Cerebellar cortex (tissue), 1 donor: ENCODE data around the gene ALX4.

Experiments used
- DNase-seq: peaks from one replicate; pipeline ENCODE4 v3.0.0-alpha.2; 2015; ENCODE audit warnings: low spot score

ALX4 gene

DNA sequence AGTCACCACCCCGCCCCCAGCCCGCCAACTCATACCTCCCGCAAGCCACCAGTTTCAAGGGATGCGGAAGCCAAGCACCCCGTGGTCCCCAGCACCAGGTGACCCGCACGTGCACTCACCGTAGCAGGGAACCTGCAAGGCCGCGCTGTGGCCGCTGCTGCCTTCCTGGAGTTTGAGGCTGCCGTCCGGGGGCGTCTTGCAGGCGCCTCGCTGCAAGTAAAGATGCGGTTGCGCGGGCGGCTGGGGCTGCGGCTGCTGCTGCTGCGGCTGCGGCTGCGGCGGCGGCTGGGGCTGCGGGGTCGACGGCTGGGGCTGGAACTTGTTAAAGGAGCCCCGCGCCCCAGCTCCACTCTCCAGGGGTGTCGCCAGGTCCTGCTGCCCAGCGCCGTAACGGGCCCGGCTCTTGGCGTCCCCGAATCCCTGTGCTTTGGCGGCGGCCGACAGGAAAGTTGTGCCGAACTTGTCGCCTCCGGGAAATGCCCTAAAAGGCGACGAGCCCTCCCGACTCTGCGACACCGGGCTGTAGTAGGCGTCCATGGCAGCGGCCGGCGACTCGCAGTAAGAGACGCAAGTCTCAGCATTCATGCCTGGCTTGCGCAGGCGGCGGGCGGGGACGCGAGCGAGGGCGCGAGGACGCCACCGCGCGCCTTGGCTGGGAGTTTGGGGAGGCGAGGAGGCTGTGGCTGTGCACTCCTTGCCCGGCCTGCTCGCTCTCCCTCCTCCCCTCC is at the start of gene ALX4:
Gene ALX4, minus strand, starts transcription at position 662 of the 728 bp plus-strand sequence. Its CDS starts 77 bp downstream, at position 585.
- no peak for DNase-seq

DNA sequence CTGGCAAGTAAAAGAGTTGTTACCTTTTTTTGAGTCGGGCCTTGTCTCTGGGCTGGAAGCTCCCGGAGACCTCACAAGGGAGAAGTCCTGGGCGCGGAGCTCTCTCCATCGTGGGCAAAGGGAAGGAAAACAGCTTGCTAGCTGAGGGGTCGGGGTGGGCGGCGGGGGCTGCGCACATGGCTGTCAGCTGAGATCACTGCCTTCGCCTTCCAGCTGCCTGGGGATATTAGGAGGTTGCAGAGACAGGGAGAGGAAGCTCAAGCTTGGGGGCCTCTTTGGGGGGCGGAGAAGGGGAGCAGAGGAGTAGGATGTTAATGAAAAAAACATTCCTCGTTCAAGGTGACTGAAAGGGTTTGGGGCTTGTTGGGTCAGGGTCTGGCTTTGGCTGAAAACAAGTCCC is 49.2 kb upstream of the ALX4 start:
- no peak for DNase-seq

DNA sequence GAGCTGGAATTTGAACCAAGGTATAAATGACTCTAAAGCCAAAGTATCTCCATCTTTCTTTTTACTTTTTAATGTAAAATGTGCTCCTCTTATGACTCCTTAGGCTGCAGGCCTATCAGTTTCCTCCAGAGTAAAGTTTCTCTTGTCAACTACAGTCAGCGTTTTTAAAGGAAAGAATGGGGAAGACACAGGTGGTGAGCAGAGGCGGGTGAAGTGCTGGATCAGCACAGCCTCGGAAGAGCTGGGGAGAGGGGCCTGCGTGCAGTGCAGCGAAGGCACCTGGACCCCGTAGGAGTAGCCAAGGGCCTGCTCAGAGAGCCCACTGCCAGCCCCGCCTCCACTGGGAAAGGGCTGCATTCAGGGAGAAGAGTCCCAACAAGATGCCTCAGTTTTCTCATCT is 48.8 kb upstream of the ALX4 start:
- no peak for DNase-seq

DNA sequence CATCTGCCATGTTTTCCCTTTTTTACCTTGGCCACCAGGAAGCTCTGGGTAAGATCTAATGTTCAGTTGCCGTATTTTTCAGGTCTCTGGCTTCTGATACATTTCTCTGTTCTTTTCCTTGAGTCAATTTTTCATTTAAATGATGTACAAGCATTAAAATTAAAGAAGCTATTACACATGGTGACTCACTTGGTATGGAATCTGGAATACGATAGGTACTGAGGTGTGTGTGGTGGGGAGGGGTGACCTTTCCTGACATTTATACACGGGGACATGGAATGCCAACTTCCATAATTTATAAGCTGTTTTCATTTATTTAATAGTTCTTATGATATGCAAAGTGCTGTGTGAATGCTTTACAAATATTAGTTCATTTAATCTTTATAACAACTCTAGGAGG is 47.8 kb upstream of the ALX4 start:
- no peak for DNase-seq

DNA sequence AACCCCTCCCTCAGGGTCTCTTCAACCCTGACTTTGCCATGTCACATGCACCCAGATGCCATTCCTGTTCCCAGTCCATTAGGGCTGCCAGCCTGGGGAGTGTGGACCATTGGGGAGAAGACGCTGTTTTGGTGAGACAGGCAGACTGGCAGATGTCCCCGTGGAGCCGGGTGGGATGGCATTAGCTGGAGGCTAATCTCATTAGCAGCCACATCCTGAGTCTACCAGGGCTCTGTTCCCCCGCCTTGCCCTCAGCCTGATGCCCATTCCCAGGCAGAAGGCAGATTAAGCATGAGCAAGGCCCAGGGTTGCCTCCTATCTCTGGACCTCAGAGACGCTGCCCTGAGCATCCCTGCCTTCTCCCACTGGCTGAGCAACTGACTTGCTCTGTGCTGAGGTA is 46.4 kb upstream of the ALX4 start:
- no peak for DNase-seq

DNA sequence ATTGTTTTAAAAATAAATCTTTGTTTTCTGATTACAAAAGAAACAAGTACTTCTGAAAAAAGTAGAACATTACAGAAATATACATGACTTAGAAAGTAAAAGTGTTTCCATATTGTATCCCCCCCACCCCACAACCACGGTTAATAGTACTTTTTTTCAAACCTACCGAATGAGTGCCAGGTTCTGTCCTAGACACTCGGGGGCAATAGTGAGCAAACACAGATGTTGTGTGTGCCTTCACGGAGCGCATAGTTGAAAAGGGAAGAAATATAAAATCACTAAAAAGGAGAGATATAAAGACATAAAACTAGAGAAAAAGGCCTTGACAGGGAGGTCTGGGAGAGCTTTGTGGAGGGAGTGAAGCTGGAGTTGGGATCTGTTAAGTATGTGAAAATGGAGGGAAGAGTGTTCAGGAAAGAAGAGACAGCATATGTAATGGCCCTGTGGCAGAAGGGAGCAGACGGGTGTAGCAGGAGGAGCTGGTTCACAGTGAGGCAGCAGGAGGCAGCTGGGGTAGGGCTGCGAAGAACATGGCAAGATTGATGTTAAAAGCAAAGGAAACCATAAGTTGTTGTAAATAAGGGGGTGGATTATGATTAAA is 42.1 kb upstream of the ALX4 start:
- no peak for DNase-seq

DNA sequence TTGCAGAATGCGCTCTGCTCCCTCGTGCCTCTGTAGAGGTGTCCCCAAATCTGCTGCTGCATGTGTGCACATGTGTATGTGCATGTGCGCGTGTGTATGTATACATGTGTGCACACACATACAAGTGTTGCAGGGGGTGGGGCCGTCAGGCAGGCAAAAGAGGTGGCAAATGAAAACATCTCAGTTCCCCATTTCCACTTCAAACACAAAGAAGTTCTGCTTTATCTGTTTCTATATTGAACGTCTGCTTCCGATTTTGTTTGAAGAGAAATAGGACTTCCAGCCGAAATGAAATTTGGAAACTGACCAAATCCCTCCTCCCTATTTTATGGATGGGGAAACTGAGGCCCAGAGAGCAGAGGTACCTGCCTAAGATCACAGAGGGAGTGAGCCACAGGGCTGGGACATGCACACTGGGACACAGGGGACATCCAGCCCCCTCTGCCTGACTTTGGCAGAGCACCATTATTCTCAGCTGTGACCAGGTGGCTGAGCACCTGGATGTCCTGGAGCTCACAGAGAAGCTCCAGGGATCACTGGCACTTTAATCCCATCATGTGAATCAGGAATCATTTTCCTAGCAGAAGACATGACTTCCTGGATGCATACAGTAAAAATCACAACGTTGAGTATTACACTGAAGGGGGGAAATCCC is 41.2 kb upstream of the ALX4 start:
- no peak for DNase-seq

DNA sequence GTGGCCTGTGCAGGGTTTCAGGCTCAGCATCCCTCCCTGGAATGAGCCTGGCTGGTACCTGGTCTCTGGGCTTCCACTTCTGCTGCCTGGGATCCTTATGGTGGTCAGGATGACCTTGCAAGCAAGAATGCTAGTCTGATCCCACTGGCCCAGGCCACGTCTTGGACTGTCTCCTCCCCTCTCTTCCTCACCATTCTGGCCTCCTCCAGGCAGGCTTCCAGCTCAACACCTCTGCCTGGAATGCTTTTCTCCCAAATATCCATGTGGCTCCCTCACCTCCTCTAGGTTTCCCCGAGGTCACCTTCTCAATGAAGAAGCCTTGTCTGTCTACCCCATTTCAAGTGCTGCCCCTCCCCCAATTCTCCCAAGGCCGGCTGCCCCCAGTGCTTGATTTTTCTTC is 39.4 kb upstream of the ALX4 start:
- no peak for DNase-seq

DNA sequence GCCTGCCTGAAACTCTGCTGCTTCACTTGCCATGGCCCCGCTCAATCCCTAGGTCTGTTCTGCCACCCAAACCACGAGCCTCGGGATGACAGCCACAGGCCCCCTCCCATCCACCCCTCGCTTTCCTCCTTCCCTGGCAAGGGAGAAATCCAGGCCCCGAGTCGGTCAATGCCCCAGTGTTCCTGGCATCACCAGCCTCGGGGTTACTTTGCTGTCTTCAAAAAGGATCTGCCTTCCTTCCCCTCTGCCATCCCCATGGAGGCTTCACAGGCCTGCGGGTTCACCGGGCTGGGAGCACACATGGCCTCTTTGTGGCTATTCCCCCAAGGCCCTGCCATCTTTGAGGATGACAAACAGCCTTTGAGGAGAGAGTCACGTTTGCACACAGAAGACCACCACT is 38.8 kb upstream of the ALX4 start:
- DNase-seq: no peak

DNA sequence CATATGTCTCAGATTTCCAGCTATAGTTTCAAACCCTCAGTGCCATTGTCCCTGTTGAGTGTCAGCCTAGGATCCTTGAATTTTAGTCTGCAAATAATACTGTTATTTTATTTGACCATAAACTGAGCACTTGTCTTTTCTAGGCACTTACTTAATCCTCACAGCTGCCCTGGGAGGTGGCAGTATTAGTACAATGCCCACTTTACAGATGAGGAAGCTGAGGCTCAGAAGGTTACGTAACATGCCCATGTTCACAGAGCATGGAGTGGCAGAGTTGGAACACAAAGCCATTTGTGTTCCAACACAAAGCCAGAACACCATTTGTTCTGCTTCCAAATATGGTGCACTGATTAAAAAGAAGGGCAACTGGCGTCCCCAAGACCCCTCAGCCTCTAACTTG is 38.2 kb upstream of the ALX4 start:
- DNase-seq: no peak

DNA sequence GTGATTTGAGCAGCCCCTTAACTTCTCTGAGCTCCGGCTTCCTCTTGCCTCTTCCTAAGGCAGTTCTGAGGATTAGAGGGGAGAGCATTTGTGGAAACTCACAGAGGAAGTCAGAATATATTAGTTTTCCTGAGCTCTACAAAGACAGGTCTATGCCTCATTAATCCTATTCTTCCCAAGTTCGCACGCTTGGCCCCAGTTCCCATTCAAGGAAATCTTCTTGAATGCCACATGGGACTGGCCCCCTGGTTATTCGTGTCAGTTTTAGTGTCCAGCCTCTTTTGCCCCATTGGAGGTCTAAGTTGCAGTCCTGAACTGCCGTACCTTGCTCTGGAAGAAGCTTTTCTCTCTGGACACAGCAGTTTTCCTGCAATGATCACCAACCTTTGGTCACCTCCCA is 37.6 kb upstream of the ALX4 start:
- DNase-seq: no peak

DNA sequence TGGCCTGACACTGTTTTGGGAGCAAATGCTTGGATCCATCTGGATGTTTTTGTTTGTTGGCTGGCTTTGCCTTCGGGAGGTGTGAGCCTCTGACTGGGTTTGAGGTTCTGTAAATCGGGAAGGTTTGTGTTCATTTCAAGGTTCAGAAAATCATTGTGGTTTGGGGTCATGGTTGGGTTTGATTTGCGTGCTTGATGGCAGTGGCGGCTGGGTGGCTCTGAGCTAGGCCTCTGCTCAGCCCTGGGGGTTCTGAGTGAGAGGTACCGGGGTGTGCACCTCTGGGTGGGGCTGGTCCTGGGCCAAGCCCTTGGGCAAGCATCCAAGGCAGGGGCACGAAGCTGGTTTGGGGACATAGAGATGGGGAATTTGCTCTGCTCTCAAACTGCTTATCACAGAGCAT is 37.0 kb upstream of the ALX4 start:
- DNase-seq: no peak

DNA sequence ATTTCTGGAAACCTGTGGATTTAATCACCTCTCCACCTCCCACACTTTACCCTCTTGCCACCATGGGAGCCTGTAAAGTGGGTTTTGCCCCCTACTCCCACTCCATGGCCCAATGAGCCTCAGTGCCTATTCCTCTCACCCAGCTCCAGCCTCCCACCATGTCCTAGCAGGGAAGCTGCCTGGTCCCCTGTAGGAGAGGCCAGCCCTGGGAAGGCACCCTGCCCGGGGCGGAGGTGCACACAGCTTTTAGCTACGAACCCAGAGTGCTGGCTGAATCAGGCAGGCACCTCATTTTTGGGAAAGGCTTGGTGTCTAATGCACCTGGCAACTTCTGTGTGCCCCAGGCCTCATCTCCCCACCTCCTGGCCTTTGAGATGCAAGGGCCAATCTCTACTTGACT is 35.8 kb upstream of the ALX4 start:
- DNase-seq: no peak

DNA sequence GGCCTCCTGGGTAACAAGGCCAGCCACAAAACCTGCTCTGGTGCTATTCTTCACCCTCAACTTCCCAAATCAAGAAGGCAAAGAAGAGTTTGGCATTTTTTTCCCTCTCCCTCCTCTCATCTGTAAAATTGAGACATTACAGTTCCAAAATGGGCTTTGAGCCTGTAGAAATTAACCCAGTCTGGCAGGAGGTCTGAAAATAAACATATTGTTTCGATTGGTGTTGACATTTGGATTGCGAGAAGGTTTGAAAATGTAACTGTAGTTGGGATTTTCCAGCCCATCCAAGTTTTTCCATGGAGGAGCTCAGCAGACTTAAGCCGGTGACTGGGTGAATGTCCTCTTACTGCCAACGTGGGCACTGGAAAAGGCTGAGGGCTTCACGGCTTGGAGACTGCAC is 35.0 kb upstream of the ALX4 start:
- no peak for DNase-seq

DNA sequence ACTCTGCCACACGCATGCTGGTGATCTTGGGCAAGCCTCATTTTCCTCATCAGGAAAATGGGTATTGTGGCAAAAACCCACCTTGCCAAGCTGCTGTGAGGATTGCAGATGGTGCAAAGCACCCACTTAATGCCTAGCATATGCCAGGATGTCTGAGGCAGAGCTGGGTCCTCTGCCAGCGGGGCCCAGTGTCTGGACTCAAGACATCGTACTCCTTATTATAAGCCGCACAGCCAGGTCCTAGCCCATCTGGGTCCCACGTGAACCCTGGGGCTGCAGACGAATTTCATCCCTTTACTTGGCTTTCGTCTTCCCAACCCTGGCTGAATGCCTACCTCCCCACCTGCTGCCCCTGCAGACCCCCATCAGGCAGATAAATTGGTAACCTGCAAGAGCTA is 34.5 kb upstream of the ALX4 start:
- no peak for DNase-seq

DNA sequence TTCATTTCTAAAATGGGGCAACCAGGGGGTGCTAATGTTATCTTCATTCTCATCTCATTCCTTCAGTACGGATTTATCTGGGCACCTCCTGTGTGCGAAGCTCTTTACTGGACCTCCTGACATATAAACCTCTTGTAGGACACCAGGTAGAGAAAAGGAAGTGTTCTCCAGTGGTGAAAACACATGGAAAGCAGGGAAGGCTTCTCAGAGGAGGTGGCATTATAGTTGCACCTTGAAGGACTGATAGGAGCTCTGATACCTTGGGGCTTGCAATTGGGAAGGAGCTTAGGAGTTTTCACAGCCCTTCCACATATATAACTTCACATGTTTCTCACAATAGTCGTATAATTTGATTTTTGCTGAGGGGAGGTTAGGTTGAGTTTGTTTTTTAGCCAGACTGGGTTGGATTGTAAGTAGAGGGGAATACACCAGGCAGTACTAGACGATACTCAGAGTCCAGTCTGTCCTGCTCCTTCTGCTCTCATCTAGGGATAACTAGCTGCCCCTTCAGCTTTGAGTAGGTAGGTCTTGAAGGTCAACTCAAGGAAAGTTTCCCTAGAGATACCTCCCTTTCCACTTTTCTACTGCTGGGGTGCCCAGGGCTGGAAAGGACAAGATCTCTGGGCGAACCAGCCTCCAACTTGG is 34.0 kb upstream of the ALX4 start:
- no peak for DNase-seq

DNA sequence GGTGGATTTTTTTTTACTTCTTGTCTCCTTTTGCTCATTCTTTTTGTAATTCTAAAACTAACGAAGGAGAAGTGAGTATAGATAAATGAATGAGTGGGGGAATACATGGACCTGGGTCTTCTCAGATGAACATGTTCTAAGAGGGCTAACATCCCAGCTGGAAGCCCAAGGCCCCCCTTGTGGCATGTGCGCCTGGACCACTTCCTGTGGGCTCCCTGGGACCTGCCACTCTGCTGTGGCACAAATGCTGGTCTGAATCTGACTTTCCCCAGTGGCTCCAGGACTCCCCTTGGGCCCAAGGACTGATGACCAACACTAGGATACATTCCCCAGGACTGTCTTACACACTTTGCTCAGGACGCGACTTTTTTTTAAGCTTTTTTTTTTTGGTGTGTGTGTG is 32.7 kb upstream of the ALX4 start:
- DNase-seq: no peak

DNA sequence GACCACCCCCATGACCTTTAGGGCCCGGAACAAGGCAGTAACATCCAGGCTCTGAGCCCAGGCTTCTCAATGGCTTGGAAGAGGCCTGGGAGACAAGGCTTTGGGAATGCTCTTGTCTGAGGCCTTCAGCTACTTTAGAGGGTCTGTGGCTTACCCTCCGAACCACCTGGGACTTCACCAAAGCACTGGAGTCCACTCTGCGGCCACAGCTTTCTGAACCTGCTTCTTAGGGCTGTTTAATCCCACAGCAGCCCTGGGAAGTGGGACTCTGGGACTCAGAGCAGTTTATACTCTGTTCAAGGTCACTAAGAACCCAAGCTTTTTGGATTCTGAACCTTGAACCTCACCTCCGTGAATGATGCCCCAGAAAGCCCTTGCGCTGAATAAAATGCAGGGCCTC is 30.7 kb upstream of the ALX4 start:
- DNase-seq: no peak

DNA sequence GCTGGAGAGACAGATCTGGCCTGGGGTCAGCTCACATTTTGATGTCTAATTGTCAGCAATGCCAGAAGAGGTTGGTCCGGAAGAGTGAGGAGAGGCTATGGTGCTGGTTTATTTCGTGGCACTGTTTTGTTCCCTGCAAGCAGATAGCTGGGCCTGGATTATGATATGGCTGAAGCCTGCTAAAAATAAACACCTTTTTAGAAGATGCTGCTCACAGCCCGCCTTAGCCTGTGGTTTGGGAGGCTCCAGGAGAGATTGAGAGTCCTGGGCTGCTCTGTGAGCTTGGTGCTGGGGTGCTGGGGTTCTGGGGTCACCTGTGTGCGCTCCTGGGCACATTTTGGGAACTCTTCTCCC is 29.6 kb upstream of the ALX4 start:
- no peak for DNase-seq

DNA sequence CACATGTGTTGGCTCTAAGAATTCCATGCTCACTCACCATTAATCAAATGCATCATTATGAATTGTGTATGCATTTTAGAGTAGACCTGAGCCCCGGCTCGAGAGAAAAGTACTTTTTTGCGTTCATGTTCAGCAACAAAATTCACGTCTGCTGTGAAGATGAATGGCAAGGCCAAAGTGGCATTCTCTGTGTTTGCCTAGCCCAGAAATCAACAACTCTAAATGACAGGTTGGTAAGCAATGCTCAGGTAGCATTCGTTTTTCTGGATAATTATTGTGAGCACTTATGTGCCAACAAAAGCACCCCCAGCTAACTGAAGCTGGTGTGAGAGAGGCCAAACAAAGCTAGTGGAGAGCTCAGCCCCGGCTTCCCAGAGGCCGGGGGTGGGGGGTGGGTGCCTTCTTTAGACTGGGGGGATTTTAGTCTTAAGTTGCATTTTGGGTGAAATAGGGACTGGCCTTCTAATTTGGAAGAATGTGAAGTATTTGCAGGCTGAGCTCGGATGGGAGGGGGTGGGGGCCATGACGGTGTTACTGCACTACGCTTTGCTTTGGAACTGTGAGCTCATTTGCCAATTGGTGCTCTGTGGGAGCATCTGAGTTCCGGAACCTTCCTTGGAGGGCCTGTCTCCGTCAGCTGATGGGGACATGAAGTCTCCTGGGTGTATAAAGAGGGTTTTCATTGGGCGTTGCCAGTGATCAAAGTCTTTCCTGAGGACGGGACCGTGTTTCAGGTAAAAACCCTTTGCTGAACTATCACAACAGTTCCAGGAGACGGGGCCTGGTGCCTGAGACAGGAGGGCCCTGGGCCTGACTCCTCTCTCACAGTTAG is 29.0 kb upstream of the ALX4 start:
- peak; percentile 66 for DNase-seq

DNA sequence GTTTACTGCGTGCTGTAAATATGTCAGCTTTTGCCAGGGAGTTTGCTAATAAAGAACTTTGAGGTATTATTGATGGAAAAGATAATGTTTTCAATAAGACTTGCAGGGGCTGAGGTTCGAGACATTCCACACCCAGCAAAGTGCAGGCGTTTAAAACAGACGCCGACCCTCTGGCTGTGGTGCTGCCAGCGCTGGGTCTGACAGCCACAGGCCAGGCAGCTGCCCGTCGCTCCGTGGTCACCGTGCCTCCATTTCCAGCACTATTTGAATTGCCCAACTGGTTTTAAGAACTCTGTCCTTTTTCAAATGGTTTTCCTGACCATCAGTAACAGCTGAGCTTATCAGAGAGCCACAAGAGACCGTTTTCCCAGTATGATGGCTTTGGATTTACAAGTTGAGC is 28.1 kb upstream of the ALX4 start:
- DNase-seq: peak; percentile 50

DNA sequence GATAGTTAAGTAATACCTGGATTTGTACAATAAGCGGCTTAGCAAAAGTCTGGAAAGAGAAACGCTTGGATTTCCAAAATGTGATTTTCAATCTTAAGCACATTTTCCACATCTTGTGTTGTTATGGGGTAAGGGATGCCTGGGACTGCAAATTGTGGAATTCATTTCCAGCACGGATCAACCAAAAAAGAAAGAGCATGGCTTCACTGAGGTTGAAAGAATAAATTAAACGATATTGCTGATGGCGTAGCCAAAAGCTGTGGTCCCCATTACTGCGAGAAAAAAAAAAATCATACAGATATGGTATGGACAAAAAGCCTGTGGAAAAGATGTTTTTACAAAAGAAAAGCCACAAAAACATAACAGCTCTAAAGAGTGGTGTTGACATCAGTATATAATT is 26.0 kb upstream of the ALX4 start:
- DNase-seq: no peak
